Mesothelial cell of epicardium (in vitro differentiated cells): Measurements from ENCODE around the gene VTCN1. TPM values are rescaled to one million over a fixed set of nuclear protein-coding genes. Genes with fewer than 3 reads are reported as not detected.

ENCODE experiments used
- DNase-seq, 2 experiments: peaks; one replicate each; pipeline ENCODE4 v3.0.0; 2021; ENCODE audit warnings: low spot score in 2 of 2; ENCODE audit not compliant: unreplicated experiment in 2 of 2
- H3K27ac Mint-ChIP-seq: 2 replicates; pipeline ENCODE4 v1.8.0; 2021; ENCODE audit warnings: mixed read lengths
- H3K27me3 Mint-ChIP-seq: 2 replicates; pipeline ENCODE4 v1.8.0; 2021; ENCODE audit warnings: low read depth, mixed read lengths
- H3K36me3 Mint-ChIP-seq: 2 replicates; pipeline ENCODE4 v1.8.0; 2021; ENCODE audit warnings: mixed read lengths
- H3K4me1 Mint-ChIP-seq: 2 replicates; pipeline ENCODE4 v1.8.0; 2021; ENCODE audit warnings: mixed read lengths
- H3K4me3 Mint-ChIP-seq: 2 replicates; pipeline ENCODE4 v1.8.0; 2021; ENCODE audit warnings: mild to moderate bottlenecking, moderate library complexity, mixed read lengths
- H3K9me3 Mint-ChIP-seq: 2 replicates; pipeline ENCODE4 v1.8.0; 2021; ENCODE audit warnings: mixed read lengths
- total RNA-seq: library from RNA; stranded (reverse); gene quantifications from 3 replicates; pipeline ENCODE4 v1.2.1, GENCODE V29; 2021
- TF ChIP-seq, protein P1 (sequence below): fragments of 200-600 bp; sonication (generic); IDR thresholded peaks from one replicate; pipeline ENCODE4 v1.5.0; 2021; ENCODE audit warnings: antibody characterized with exemption; ENCODE audit not compliant: unreplicated experiment

The VTCN1 gene
- total RNA-seq, 1 donor from 2014 or later, result 27.9 TPM

DNA sequence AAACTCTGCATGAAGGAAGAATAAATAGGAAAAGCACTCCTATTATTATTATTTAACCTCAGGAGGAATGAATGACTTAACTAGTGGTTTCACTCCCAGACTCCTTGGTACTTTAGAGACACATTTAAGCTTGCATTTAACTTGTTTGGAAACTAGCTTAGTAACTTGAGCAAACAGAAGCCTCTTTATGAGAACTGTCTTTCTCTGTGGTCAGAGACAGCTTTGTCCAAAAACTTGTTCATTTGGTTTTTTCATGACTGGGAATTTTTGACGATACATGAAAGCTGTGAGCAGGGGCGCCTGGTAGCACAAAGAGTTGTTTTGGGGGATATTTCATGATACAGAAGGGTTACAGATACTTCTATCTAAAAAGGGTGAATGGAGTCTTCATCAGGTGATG lies 33.6 kb upstream of the VTCN1 start:
- peak overlapping the region; percentile 26 for H3K27ac Mint-ChIP-seq
- H3K36me3 Mint-ChIP-seq, result no peaks in the 10 kb centered on the region
- TF ChIP-seq, protein P1, sequence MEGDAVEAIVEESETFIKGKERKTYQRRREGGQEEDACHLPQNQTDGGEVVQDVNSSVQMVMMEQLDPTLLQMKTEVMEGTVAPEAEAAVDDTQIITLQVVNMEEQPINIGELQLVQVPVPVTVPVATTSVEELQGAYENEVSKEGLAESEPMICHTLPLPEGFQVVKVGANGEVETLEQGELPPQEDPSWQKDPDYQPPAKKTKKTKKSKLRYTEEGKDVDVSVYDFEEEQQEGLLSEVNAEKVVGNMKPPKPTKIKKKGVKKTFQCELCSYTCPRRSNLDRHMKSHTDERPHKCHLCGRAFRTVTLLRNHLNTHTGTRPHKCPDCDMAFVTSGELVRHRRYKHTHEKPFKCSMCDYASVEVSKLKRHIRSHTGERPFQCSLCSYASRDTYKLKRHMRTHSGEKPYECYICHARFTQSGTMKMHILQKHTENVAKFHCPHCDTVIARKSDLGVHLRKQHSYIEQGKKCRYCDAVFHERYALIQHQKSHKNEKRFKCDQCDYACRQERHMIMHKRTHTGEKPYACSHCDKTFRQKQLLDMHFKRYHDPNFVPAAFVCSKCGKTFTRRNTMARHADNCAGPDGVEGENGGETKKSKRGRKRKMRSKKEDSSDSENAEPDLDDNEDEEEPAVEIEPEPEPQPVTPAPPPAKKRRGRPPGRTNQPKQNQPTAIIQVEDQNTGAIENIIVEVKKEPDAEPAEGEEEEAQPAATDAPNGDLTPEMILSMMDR, result no peak
- H3K27me3 Mint-ChIP-seq, result no peaks in the 10 kb centered on the region
- no peak for DNase-seq
- H3K4me1 Mint-ChIP-seq, result peaks cover 13% of the 10 kb centered on the region
- H3K9me3 Mint-ChIP-seq, result no peaks in the 10 kb centered on the region
- H3K4me3 Mint-ChIP-seq, result no peak overlapping the region

DNA sequence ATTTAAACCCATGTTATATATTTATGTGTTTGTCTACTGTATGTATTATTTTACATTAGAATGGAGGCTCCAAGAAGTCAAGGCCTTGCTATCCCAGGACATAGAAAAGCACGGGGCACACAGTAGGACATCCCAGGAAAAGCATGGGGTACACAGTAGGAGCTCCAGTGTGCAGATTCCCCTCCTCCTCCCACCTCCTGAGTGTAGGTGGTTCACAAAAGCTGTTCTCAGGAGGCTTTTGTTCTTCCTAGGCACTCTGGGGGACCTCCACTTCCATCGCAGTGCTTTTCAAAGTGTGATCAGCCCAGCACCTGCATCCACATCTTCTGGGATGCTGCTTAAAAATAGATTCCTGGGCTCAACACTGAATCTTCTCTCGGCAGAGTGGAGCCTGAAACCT lies 30.8 kb upstream of the VTCN1 start:
- Mint-ChIP-seq H3K4me1 (peaks cover 30% of the 10 kb centered on the region), H3K27ac (no peak overlapping the region), H3K4me3 (no peak overlapping the region), H3K9me3 (peaks cover 5% of the 10 kb centered on the region), H3K36me3 (no peaks in the 10 kb centered on the region), H3K27me3 (no peaks in the 10 kb centered on the region)
- TF ChIP-seq, protein P1, result no peak
- DNase-seq, result no peak

DNA sequence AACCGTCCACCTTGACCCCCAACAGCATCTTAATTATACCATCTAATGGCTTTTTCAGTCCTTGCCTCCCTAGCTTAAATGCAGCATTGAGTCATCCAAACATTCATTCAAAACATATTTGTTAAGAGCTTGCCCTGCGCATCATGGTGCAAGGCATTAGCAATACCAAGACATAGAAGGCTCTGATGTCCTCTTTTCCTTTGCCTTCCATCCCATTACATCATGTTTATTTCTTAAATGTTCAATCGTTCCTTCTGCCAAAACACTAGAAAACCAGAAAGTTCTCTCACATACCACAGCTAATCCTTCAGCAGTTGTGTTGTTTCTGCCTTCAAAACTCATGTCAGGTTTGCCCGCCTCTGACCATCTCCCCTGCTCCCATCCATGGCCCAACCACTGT lies 29.8 kb upstream of the VTCN1 start:
- Mint-ChIP-seq H3K27me3 (no peaks in the 10 kb centered on the region), H3K27ac (no peak overlapping the region), H3K36me3 (no peaks in the 10 kb centered on the region), H3K4me1 (peaks cover 30% of the 10 kb centered on the region), H3K9me3 (peaks cover 5% of the 10 kb centered on the region), H3K4me3 (no peak overlapping the region)
- TF ChIP-seq, protein P1, result no peak
- DNase-seq, result no peak

DNA sequence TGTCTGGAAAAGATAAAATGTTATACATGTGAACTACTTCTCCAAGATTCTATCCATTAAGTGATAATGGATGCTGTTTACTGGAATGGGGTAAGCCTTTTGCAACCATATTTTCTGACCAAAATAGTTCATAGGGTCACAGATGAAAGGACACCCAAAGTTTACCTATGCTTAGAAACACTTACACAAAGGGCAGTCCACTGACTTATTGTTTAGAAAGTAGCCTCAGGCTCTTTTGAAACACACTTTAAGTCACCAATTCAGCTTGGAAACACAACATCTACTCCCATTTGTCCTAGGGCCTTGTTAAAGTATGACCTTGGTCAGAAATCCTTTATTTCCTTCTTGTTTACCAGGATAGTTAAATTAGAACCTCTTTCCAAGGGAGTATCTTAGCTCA lies 28.7 kb upstream of the VTCN1 start:
- H3K4me1 Mint-ChIP-seq, result peaks cover 19% of the 10 kb centered on the region
- H3K27me3 Mint-ChIP-seq, result no peaks in the 10 kb centered on the region
- TF ChIP-seq, protein P1, result no peak

DNA sequence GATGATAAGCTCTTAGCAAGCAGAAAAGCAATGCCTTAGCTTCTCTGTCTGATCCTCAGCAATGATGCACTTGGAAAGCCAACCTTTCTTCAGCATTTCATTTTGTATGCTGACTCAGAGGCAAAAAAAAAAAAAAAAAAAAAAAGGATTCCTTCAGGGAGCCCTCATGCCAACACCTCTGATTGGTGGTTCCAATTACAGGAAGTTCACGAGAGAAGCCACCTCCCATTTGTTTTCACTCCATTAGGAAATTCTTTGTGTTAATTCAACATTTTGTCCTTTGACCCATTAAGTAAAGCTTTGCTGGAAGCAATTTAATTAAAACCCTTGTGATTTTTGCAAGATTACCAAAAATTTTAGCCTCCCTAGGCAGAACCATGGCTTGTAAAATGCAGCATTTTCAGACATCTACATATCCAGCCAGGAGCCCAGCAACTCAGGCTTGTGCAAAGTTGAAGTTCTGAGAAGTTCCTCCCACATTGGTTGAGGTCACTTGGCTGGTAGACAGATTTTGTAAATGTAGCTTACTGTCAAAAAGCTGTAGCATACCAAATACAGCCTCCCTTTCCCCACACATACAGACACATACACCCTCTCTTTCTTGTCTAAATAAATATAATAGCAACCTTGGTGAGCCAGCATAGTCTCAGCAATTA lies 27.1 kb upstream of the VTCN1 start:
- peaks cover 18% of the 10 kb centered on the region for H3K4me1 Mint-ChIP-seq
- no peaks in the 10 kb centered on the region for H3K27me3 Mint-ChIP-seq
- H3K27ac Mint-ChIP-seq, result peak overlapping the region; percentile 70
- no peak overlapping the region for H3K4me3 Mint-ChIP-seq
- TF ChIP-seq, protein P1, result no peak
- no peak for DNase-seq
- H3K9me3 Mint-ChIP-seq, result peaks cover 5% of the 10 kb centered on the region
- no peaks in the 10 kb centered on the region for H3K36me3 Mint-ChIP-seq

More for the DNA sequence above, 28.7 kb upstream of the VTCN1 start:
- no peaks in the 10 kb centered on the region for H3K36me3 Mint-ChIP-seq
- H3K9me3 Mint-ChIP-seq, result peaks cover 5% of the 10 kb centered on the region
- no peak for DNase-seq
- no peak overlapping the region for H3K27ac Mint-ChIP-seq
- no peak overlapping the region for H3K4me3 Mint-ChIP-seq
